HepG2 (cell line): ENCODE results near the gene DENND1C. TPM values are rescaled to one million over a fixed set of nuclear protein-coding genes. Genes with fewer than 3 reads are reported as not detected.

ENCODE experiments used
- ATAC-seq: fragments of 200-7000 bp; cut with Tn5 transposase; 3 replicates; pipeline ENCODE4 v1.9.1; 2020; ENCODE audit warnings: mild to moderate bottlenecking, moderate library complexity
- BruUV-seq: library from RNA; stranded (reverse); fragments of 400-500 nt; replicated peaks from 2 replicates; lab custom pipeline; 2021; lab: Mats Ljungman, UMichigan
- CTCF ChIA-PET: fragments of 300-600 bp; formaldehyde crosslinking; extraction: SDS; loops from one replicate; lab custom pipeline; 2021; ENCODE audit warnings: low total read pairs, inconsistent platforms, low intra/inter-chr PET ratio; lab: Yijun Ruan, JAX
- POLR2A ChIA-PET: fragments of 350-600 bp; sonication (Branson Sonifier 250); formaldehyde crosslinking; loops from one replicate; lab custom pipeline; 2020; ENCODE audit warnings: antibody characterized with exemption, inconsistent platforms; lab: Yijun Ruan, JAX
- DNase-seq: peaks from one replicate; pipeline ENCODE4 v3.0.0-alpha.2; 2015; ENCODE audit warnings: low spot score
- FAIRE-seq: peaks from 3 replicates; lab custom pipeline; 2011; peaks lifted over from hg19 to GRCh38; lab: Jason Lieb, UNC
- H2AFZ ChIP-seq: one replicate; pipeline ENCODE4 v1.6.1; 2011; ENCODE audit warnings: low read length, inconsistent platforms
- H3K27ac ChIP-seq: fragments of 300-600 bp; 3 replicates; pipeline ENCODE4 v1.8.0; 2011; ENCODE audit warnings: mixed run types, mild to moderate bottlenecking, mixed read lengths, low read length, inconsistent platforms; ENCODE audit not compliant: insufficient read depth; ENCODE audit errors: extremely low read length
- H3K27me3 ChIP-seq, 2 experiments: fragments of 200-600 bp in 1 of 2; 2 replicates in 1 of 2; 3 replicates in 1 of 2; pipeline versions ENCODE4 v1.6.0 to v1.8.0; 2011; ENCODE audit warnings: low read length in 2 of 2, mild to moderate bottlenecking in 2 of 2, moderate library complexity in 2 of 2, inconsistent platforms in 1 of 2; ENCODE audit not compliant: insufficient read depth in 2 of 2, control insufficient read depth in 1 of 2
- H3K36me3 ChIP-seq, 2 experiments: fragments of 200-600 bp in 1 of 2; replicated peaks in 1 of 2; 2 replicates in 1 of 2; 3 replicates in 1 of 2; pipeline versions ENCODE4 v1.5.1 to v1.8.0; 2011; ENCODE audit warnings: low read length in 2 of 2, inconsistent platforms in 1 of 2; ENCODE audit not compliant: insufficient read depth in 2 of 2, control insufficient read depth in 1 of 2
- H3K4me1 ChIP-seq: 2 replicates; pipeline ENCODE4 v1.5.1; 2012; ENCODE audit warnings: low read length, inconsistent platforms; ENCODE audit not compliant: insufficient read depth
- H3K4me2 ChIP-seq: 2 replicates; pipeline ENCODE4 v1.6.0; 2011; ENCODE audit warnings: low read depth, low read length, inconsistent platforms
- H3K4me3 ChIP-seq, 3 experiments: fragments of 200-600 bp in 1 of 3; sonication (generic), shearing (Covaris generic) in 1 of 3; replicated peaks in 1 of 3; 2 replicates each; pipeline ENCODE4 v1.5.1; 2011 to 2016; ENCODE audit warnings: low read length in 3 of 3, inconsistent platforms in 2 of 3, low read depth in 2 of 3, mild to moderate bottlenecking in 2 of 3, control low read depth in 1 of 3, mixed read lengths in 1 of 3; ENCODE audit not compliant: insufficient read depth in 1 of 3
- H3K79me2 ChIP-seq: one replicate; pipeline ENCODE4 v1.6.1; 2011; ENCODE audit warnings: low read length, inconsistent platforms; ENCODE audit not compliant: insufficient read depth
- H3K9ac ChIP-seq: 2 replicates; pipeline ENCODE4 v1.6.0; 2011; ENCODE audit warnings: mild to moderate bottlenecking, low read depth, low read length, inconsistent platforms; ENCODE audit not compliant: insufficient read depth
- H3K9me3 ChIP-seq: 2 replicates; pipeline ENCODE4 v1.5.1; 2012; ENCODE audit warnings: mild to moderate bottlenecking, low read length
- H4K20me1 ChIP-seq: 2 replicates; pipeline ENCODE4 v1.6.0; 2011; ENCODE audit warnings: inconsistent platforms, mild to moderate bottlenecking, low read length, moderate library complexity; ENCODE audit not compliant: insufficient read depth
- BCL6 ChIP-seq: IDR thresholded peaks from 2 replicates; pipeline ENCODE4 v1.6.1; 2016; ENCODE audit warnings: missing genetic modification reagents, missing compliant biosample characterization
- FOXO4 ChIP-seq: sonication (generic); formaldehyde crosslinking; conservative IDR thresholded peaks from 2 replicates; pipeline ENCODE4 v1.8.1; 2023; ENCODE audit warnings: missing genetic modification reagents
- NFYB ChIP-seq: sonication (generic); formaldehyde crosslinking; IDR thresholded peaks from 2 replicates; pipeline ENCODE4 v1.4.0; 2020; ENCODE audit warnings: missing genetic modification reagents
- SKI ChIP-seq: fragments of 450-650 bp; IDR thresholded peaks from one replicate; pipeline ENCODE4 v1.6.1; 2018; ENCODE audit warnings: mild to moderate bottlenecking; ENCODE audit not compliant: partially characterized antibody
- SNAPC2 ChIP-seq: sonication (generic); formaldehyde crosslinking; IDR thresholded peaks from 2 replicates; pipeline ENCODE4 v1.8.1; 2022; ENCODE audit warnings: mild to moderate bottlenecking, missing genetic modification reagents
- ZKSCAN8 ChIP-seq: IDR thresholded peaks from 2 replicates; pipeline ENCODE4 v1.6.1; 2016; ENCODE audit warnings: borderline replicate concordance, missing genetic modification reagents, missing compliant biosample characterization
- ZMYM3 ChIP-seq: sonication (generic); formaldehyde crosslinking; IDR thresholded peaks from 2 replicates; pipeline ENCODE4 v1.5.1; 2020; ENCODE audit warnings: mild to moderate bottlenecking, missing genetic modification reagents
- ZNF234 ChIP-seq: sonication (generic); formaldehyde crosslinking; conservative IDR thresholded peaks from 2 replicates; pipeline ENCODE4 v1.5.1; 2020; ENCODE audit warnings: mild to moderate bottlenecking, missing genetic modification reagents
- ZNF263 ChIP-seq: sonication (generic); formaldehyde crosslinking; IDR thresholded peaks from 2 replicates; pipeline ENCODE4 v1.4.0; 2020; ENCODE audit warnings: missing genetic modification reagents
- WGBS: methylation state at CpG from one replicate; pipeline ENCODE4 v1.1.6; 2017; ENCODE audit warnings: low lambda C conversion rate; 5-methylcytosine and 5-hydroxymethylcytosine counted together
- in situ Hi-C: cut with HindIII; loops from 2 replicates; pipeline ENCODE4 v1.10.0; 2017; ENCODE audit warnings: low pct_unique_long_range_greater_than_20kb; ENCODE audit not compliant: extremely low pct_ligation_motif_present
- intact Hi-C: fragments of 100-400 bp; cut with micrococcal nuclease; formaldehyde crosslinking; loops from one replicate; pipeline ENCODE4 v1.10.0; 2022; ENCODE audit not compliant: unreplicated experiment
- polyA plus RNA-seq, 8 experiments: library from polyadenylated mRNA; depleted of rRNA in 3 of 8; stranded (reverse) in 7 of 8; unstranded in 1 of 8; fragments of >200 nt; fragmentation: Illumina TruSeq in 4 of 8; extraction: Trizol in 4 of 8; gene quantifications; 2 replicates each; pipeline versions ENCODE4 v1.2.1 to v1.2.3, GENCODE V29; 2011 to 2016; ENCODE audit warnings: low read depth in 4 of 8, missing spikeins in 1 of 8, mixed read lengths in 1 of 8; ENCODE audit not compliant: insufficient read depth in 1 of 8
- total RNA-seq, 5 experiments: library from RNA; depleted of rRNA; stranded (reverse); fragments of >200 nt; fragmentation: Illumina TruSeq; extraction: Trizol; gene quantifications; 2 replicates each; pipeline ENCODE4 v1.2.3, GENCODE V29; 2016; ENCODE audit warnings: low read depth in 1 of 5
- TF ChIP-seq, protein P1 (sequence below): sonication (generic); formaldehyde crosslinking; IDR thresholded peaks from 2 replicates; pipeline ENCODE4 v1.5.0; 2020; ENCODE audit warnings: mild to moderate bottlenecking, missing genetic modification reagents, moderate library complexity
- TF ChIP-seq, protein P2 (sequence below): sonication (generic); formaldehyde crosslinking; IDR thresholded peaks from 2 replicates; pipeline ENCODE4 v1.5.0; 2020; ENCODE audit warnings: mild to moderate bottlenecking, missing genetic modification reagents, borderline replicate concordance
- TF ChIP-seq, protein P3 (sequence below): sonication (generic); formaldehyde crosslinking; IDR thresholded peaks from 2 replicates; pipeline ENCODE4 v1.5.0; 2020; ENCODE audit warnings: missing genetic modification reagents

DENND1C gene
- total and polyA plus RNA-seq, 2 of the 13 experiments (the other 11 are each of a cell fraction or from before 2014, with no cell fraction given), result 0.04 to 0.73 TPM

DNA sequence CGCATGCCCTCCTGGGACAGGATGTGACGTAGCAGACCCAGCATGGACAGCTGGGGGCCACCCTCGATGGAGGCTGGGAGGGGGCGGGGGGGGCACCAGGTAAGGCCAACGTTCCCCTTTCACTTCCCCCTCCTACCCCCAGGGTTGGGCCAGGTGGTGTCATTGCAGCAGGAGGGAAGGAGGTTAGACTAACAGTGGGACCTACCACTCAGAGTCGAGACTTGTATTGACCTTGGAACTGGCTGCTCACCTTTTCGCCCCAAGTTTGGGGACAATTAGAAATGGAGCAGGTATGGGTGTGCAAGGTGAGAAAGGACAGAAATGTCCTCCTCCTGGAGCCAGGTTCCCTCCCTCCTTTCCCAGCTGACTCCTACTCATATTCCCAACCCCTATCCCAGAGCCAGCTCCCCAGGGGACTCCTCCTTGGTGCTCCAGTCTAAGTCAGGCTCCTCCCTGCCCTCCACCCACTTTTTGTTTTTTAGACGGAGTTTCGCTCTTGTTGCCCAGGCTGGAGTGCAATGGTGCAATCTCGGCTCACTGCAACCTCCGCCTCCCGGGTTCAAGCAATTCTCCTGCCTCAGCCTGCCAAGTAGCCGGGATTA, 39.4 kb downstream of the DENND1C start:
- Histone ChIP-seq H3K79me2 (no peaks in the 10 kb centered on the region), H3K4me2 (no peak overlapping the region), H3K27me3 (no peaks in the 10 kb centered on the region), H3K9ac (no peak overlapping the region), H3K27ac (no peak overlapping the region)
- BruUV-seq, result no TSS peak
- DNase-seq, result no peak
- CTCF ChIA-PET, result no interaction called here
- TF ChIP-seq FOXO4, result no peak
- TF ChIP-seq NFYB (CRISPR knock-in tag), result no peak
- TF ChIP-seq BCL6 (CRISPR knock-in tag), result no peak
- TF ChIP-seq, protein P1, sequence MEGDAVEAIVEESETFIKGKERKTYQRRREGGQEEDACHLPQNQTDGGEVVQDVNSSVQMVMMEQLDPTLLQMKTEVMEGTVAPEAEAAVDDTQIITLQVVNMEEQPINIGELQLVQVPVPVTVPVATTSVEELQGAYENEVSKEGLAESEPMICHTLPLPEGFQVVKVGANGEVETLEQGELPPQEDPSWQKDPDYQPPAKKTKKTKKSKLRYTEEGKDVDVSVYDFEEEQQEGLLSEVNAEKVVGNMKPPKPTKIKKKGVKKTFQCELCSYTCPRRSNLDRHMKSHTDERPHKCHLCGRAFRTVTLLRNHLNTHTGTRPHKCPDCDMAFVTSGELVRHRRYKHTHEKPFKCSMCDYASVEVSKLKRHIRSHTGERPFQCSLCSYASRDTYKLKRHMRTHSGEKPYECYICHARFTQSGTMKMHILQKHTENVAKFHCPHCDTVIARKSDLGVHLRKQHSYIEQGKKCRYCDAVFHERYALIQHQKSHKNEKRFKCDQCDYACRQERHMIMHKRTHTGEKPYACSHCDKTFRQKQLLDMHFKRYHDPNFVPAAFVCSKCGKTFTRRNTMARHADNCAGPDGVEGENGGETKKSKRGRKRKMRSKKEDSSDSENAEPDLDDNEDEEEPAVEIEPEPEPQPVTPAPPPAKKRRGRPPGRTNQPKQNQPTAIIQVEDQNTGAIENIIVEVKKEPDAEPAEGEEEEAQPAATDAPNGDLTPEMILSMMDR (CRISPR knock-in tag), result no peak
- no peak for TF ChIP-seq SNAPC2 (CRISPR knock-in tag)
- TF ChIP-seq ZNF263 (CRISPR knock-in tag), result peak; percentile 40; the same call in 1 of the 2 replicates
- no peak for TF ChIP-seq SKI
- no peak for TF ChIP-seq ZNF234 (CRISPR knock-in tag)
- TF ChIP-seq, protein P2, sequence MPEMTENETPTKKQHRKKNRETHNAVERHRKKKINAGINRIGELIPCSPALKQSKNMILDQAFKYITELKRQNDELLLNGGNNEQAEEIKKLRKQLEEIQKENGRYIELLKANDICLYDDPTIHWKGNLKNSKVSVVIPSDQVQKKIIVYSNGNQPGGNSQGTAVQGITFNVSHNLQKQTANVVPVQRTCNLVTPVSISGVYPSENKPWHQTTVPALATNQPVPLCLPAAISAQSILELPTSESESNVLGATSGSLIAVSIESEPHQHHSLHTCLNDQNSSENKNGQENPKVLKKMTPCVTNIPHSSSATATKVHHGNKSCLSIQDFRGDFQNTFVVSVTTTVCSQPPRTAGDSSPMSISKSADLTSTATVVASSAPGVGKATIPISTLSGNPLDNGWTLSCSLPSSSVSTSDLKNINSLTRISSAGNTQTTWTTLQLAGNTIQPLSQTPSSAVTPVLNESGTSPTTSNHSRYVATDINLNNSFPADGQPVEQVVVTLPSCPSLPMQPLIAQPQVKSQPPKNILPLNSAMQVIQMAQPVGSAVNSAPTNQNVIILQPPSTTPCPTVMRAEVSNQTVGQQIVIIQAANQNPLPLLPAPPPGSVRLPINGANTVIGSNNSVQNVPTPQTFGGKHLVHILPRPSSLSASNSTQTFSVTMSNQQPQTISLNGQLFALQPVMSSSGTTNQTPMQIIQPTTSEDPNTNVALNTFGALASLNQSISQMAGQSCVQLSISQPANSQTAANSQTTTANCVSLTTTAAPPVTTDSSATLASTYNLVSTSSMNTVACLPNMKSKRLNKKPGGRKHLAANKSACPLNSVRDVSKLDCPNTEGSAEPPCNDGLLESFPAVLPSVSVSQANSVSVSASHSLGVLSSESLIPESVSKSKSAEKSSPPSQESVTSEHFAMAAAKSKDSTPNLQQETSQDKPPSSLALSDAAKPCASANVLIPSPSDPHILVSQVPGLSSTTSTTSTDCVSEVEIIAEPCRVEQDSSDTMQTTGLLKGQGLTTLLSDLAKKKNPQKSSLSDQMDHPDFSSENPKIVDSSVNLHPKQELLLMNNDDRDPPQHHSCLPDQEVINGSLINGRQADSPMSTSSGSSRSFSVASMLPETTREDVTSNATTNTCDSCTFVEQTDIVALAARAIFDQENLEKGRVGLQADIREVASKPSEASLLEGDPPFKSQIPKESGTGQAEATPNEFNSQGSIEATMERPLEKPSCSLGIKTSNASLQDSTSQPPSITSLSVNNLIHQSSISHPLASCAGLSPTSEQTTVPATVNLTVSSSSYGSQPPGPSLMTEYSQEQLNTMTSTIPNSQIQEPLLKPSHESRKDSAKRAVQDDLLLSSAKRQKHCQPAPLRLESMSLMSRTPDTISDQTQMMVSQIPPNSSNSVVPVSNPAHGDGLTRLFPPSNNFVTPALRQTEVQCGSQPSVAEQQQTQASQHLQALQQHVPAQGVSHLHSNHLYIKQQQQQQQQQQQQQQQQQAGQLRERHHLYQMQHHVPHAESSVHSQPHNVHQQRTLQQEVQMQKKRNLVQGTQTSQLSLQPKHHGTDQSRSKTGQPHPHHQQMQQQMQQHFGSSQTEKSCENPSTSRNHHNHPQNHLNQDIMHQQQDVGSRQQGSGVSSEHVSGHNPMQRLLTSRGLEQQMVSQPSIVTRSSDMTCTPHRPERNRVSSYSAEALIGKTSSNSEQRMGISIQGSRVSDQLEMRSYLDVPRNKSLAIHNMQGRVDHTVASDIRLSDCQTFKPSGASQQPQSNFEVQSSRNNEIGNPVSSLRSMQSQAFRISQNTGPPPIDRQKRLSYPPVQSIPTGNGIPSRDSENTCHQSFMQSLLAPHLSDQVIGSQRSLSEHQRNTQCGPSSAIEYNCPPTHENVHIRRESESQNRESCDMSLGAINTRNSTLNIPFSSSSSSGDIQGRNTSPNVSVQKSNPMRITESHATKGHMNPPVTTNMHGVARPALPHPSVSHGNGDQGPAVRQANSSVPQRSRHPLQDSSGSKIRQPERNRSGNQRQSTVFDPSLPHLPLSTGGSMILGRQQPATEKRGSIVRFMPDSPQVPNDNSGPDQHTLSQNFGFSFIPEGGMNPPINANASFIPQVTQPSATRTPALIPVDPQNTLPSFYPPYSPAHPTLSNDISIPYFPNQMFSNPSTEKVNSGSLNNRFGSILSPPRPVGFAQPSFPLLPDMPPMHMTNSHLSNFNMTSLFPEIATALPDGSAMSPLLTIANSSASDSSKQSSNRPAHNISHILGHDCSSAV (CRISPR knock-in tag), result no peak
- no peak for TF ChIP-seq ZKSCAN8
- TF ChIP-seq ZMYM3 (CRISPR knock-in tag), result peak; percentile 53; the same call in 1 of the 2 replicates
- TF ChIP-seq, protein P3, sequence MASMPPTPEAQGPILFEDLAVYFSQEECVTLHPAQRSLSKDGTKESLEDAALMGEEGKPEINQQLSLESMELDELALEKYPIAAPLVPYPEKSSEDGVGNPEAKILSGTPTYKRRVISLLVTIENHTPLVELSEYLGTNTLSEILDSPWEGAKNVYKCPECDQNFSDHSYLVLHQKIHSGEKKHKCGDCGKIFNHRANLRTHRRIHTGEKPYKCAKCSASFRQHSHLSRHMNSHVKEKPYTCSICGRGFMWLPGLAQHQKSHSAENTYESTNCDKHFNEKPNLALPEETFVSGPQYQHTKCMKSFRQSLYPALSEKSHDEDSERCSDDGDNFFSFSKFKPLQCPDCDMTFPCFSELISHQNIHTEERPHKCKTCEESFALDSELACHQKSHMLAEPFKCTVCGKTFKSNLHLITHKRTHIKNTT, result no peak
- TF ChIP-seq, all 625 proteins: peak for 2
- intact Hi-C loops (no loop called here), in situ Hi-C loops (no loop called here)
- Histone ChIP-seq H2AFZ (no peak overlapping the region), H4K20me1 (no peaks in the 10 kb centered on the region), H3K36me3 (no peaks in the 10 kb centered on the region), H3K9me3 (no peaks in the 10 kb centered on the region), H3K4me3 (no peak overlapping the region), H3K4me1 (0 out of 2 replicates have a peak, but pooled peaks cover 4% of the 10 kb centered on the region)
- POLR2A ChIA-PET, result interaction anchor here (0.6 kb wide), 1 partner anchor 16 kb away, joined by 3 read pairs; no protein-coding TSS in a partner anchor
- 91% methylated on average over 11 of the region's 13 CpGs for WGBS
- ATAC-seq (no peak), FAIRE-seq (no peak)
